HG03342 (cell line): ENCODE results near the gene DPYSL3.

Experiments
- ATAC-seq: cut with Tn5 transposase; IDR thresholded peaks from one replicate; pipeline ENCODE4 v1.9.1; 2021; ENCODE audit warnings: mild to moderate bottlenecking, moderate library complexity; ENCODE audit not compliant: unreplicated experiment

DPYSL3 gene

GRCh38 chr5:147515269-147515668, 5.4 kb upstream of the DPYSL3 start:
- ATAC-seq = no peak

DNA sequence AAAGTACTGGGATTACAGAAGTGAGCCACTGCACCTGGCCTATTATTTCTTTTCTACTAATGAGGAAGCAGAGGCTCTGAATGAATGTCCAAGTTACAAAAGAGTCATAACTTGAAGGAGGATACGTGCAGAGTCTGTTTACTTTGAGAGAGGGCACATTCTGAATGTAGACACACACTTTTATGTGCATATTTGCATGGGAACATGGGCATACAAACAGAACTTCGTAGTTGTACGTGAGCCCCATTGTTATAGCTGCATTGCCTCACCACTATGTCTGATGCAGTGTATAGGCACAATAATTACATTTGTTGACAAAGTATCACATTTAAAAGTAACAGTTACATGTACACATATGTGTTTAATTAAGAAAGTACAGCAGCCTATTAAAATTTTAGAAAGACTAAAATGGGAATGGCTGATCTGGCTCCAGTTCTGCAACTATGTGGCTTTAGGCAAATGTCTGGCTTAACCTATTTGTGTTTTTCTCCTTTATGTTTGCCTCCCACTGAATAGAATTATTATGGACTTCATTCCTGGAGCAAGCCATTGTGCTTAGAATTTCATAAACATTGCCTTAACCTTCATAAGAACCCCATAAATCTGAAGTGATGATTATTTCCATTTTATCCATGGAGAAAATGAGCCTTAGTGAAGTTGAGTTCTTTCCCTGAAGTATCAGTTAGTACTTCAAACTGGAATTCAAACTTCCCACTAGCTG, 3.0 kb upstream of the DPYSL3 start:
- no peak for ATAC-seq

GRCh38 chr5:147510885-147511284, 1.0 kb upstream of the DPYSL3 start:
- ATAC-seq = no peak

- ATAC-seq = no peak
Measured at GRCh38 chr5:147509041-147509709, 693 bp downstream of the DPYSL3 start.

DNA sequence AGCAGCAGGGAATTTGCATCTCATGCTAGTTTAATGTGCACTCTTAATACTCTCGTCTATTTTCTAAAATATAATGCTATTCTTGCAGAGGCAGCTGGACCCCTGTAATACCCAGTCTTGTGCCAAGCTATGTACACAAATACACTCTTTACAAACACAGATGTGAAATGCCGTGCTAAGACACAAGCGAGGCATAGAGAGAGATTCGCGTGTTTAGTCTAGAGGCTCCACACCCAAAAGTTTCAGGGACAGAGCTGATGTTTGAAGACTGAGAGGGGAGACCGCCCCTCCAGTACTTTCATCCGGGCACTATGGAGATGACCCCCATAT, 1.2 kb downstream of the DPYSL3 start:
- no peak for ATAC-seq

- ATAC-seq = no peak
Measured at GRCh38 chr5:147507480-147508126, 2.3 kb downstream of the DPYSL3 start.

DNA sequence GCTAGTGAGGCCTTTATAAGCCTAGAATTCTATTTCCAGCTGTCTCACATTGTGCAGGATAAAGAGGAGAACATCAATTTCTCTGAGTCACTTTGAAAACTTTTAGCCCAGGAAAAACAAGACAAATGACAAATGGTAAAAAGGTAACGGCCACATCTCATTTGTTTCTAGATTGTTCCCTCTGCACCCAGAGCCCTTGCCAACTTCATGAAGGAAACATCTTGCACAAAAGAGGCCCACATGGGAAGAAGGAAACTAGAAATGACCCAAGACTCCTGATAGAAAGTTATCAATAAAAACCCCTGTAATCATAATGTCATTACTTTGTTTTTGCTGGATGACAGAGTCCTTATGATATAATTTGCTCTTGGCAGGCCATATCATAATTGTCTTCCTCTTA, 5.3 kb downstream of the DPYSL3 start:
- ATAC-seq = no peak

DNA sequence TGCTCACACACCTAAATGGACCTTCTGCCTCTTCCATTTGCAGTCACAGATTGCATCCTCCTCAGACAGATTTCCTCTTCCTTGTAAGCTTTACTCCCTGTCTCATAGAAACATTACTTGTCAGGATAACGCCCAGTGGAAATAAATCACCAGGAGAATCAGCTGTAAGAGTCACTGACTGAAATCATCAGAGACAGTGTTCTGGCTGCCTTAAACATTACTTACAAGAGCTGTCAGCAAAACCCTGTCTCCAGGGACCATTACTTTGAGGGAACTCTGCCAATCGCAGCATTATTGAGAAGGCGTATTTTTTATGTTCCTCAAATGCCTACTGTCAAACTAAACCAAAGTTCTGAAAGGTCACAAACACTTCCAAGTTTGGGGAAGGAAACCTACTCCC, 5.9 kb downstream of the DPYSL3 start:
- no peak for ATAC-seq

GRCh38 chr5:147490989-147491388, 18.9 kb downstream of the DPYSL3 start:
- ATAC-seq = no peak

- no peak for ATAC-seq
Measured at GRCh38 chr5:147487031-147487750, 22.7 kb downstream of the DPYSL3 start.

DNA sequence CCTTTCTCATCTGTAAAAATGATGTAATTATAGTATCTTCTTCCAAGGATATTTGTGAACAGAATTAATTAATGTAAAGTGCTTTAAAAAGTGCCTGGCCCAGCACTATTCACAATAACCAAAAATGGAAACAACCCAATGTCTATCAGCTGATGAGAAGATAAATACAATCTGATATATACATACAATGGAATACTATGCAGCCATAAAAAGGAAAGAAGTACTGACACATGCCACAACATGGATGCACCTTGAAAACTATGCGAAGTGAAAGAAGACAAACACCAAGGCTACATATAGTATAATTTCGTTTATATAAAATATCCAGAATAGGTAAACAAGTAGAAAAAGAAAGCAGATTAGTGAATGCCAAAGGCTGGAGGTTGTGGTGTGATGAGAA, 24.1 kb downstream of the DPYSL3 start:
- no peak for ATAC-seq

DNA sequence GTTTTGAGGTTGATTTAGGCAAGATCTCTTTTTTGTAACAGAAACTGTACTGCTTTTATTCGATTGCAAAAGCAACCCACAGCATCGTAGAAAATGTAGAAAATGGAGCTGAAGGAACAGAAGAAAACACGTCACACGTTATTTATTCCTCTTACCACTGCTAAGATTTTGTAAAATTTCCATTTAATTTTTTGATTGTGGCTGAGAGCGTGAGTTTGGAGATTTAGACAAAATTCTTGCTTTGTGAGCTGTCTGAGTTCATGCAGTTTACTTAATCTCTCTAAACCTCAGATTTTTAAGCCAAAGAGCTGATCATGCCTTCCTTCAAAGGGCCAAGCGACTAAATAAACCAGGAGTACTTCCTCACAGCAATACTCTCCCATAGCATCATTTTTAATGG, 24.8 kb downstream of the DPYSL3 start:
- ATAC-seq = no peak

DNA sequence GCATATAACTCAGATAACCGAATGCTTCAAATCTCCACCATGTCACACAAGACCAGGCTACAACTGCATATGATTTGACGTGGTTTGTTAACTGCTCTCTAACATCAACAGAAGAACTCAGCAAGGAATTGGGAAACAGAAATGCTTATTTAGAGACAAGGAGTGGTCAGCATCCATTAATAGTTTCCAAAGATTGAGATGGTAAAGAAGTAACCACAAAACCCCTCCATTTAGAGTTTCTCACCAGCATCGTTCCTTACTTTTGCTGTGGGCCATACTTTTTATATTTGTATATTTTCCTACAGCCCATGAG, 25.2 kb downstream of the DPYSL3 start:
- ATAC-seq = no peak

DNA sequence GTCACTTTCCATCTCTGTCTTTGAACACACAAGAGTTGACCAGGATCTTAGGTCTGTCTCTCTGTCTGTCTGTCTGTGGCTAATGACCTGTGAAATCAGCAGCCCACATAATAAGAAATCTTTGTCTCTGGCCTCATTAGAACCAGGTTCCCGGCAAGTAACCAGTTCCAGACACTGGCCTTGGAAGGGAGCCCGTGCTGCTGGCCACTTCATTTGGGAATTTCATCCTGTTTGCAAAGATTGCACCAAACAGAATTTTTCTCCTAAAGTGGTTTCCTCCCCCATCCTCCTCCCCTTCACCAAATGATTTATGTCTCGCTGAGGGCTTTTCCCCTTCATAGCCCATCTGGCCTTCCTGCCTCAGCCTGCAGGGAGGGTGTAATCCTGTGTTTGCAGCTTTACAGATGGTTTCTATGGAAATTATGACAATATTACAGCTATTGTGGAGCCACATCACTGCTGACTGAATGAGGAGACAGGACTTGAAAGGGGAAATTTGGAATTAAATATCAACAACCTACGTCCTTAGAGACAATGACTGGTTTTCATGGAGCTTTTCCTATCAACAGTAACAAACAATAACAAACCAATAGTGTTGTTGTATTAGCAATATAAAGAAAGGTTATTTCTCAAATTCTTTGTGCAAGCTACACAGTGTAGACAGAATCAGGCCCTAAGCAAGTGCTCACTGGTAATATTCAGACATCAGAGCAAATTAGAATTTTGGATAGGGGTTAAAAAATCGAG, 25.7 kb downstream of the DPYSL3 start:
- ATAC-seq = no peak

- ATAC-seq = no peak
Measured at GRCh38 chr5:147483188-147483790, 26.6 kb downstream of the DPYSL3 start.

GRCh38 chr5:147482706-147483180, 27.1 kb downstream of the DPYSL3 start:
- no peak for ATAC-seq

GRCh38 chr5:147481874-147482705, 27.8 kb downstream of the DPYSL3 start:
- ATAC-seq = peak; percentile 79

GRCh38 chr5:147481376-147481775, 28.5 kb downstream of the DPYSL3 start:
- ATAC-seq = peak; percentile 11

GRCh38 chr5:147479949-147480348, 29.9 kb downstream of the DPYSL3 start:
- no peak for ATAC-seq

- no peak for ATAC-seq
Measured at GRCh38 chr5:147479444-147479843, 30.4 kb downstream of the DPYSL3 start.
